H1 (cell line): Measurements from ENCODE around the gene CLCNKB. TPM values are rescaled to one million over a fixed set of nuclear protein-coding genes. Genes with fewer than 3 reads are reported as not detected.
"Not testable (repeated sequence)": the region's sequence is repeated elsewhere in the genome, so short reads cannot be mapped to it uniquely, and the experiment has no call there.

Experiments
- CTCF ChIA-PET: fragments of 300-600 bp; sonication (Branson Sonifier 250); formaldehyde crosslinking; loops from one replicate; lab custom pipeline; 2021; ENCODE audit not compliant: partially characterized antibody; lab: Charles Lee
- POLR2A ChIA-PET: fragments of 300-600 bp; sonication (Branson Sonifier 250); formaldehyde crosslinking; loops from one replicate; lab custom pipeline; 2021; ENCODE audit warnings: inconsistent platforms; ENCODE audit not compliant: partially characterized antibody; lab: Charles Lee
- DNase-seq, 2 experiments: peaks; one replicate each; pipeline versions ENCODE4 v3.0.0 to v3.0.0-alpha.2; 2010 to 2022; ENCODE audit warnings: low spot score in 2 of 2, low read depth in 1 of 2, mixed read lengths in 1 of 2
- FAIRE-seq: peaks from 2 replicates; lab custom pipeline; 2011; peaks lifted over from hg19 to GRCh38; lab: Jason Lieb, UNC
- H2AFZ ChIP-seq: 2 replicates; pipeline ENCODE4 v1.8.1; 2012; ENCODE audit warnings: low read length, inconsistent platforms
- H2AK5ac ChIP-seq: 2 replicates; pipeline ENCODE4 v1.6.1; 2013; ENCODE audit warnings: low read depth, low read length
- H2BK120ac ChIP-seq: replicated peaks from 2 replicates; pipeline ENCODE3; 2013; ENCODE audit warnings: low read depth, low read length, inconsistent platforms
- H2BK12ac ChIP-seq: 2 replicates; pipeline ENCODE4 v1.6.1; 2013; ENCODE audit warnings: low read depth, low read length
- H2BK15ac ChIP-seq: 2 replicates; pipeline ENCODE4 v1.6.1; 2013; ENCODE audit warnings: low read length
- H2BK20ac ChIP-seq: 2 replicates; pipeline ENCODE4 v1.6.1; 2013; ENCODE audit warnings: low read length
- H2BK5ac ChIP-seq: 2 replicates; pipeline ENCODE4 v1.6.1; 2013; ENCODE audit warnings: low read depth, low read length
- H3K14ac ChIP-seq: 2 replicates; pipeline ENCODE4 v1.6.1; 2013; ENCODE audit warnings: inconsistent platforms; ENCODE audit not compliant: insufficient read length
- H3K18ac ChIP-seq: 2 replicates; pipeline ENCODE4 v1.6.1; 2013; ENCODE audit warnings: low read length; ENCODE audit errors: extremely low read depth
- H3K23ac ChIP-seq: 2 replicates; pipeline ENCODE4 v1.6.1; 2013; ENCODE audit warnings: inconsistent platforms; ENCODE audit not compliant: insufficient read length
- H3K23me2 ChIP-seq: 2 replicates; pipeline ENCODE4 v1.6.1; 2013; ENCODE audit warnings: low read depth, low read length
- H3K27ac ChIP-seq: 2 replicates; pipeline ENCODE4 v1.6.1; 2011; ENCODE audit warnings: low read depth, low read length, inconsistent platforms
- H3K27me3 ChIP-seq, 4 experiments: replicated peaks in 1 of 4; 1 replicate in 1 of 4; 2 replicates in 3 of 4; pipeline versions ENCODE4 v1.6.1 to v1.8.1; 2011 to 2013; ENCODE audit warnings: low read length in 3 of 4, mild to moderate bottlenecking in 3 of 4, inconsistent platforms in 2 of 4, mixed read lengths in 2 of 4, moderate library complexity in 1 of 4; ENCODE audit not compliant: control insufficient read depth in 3 of 4, insufficient read depth in 3 of 4; ENCODE audit errors: extremely low read depth in 1 of 4
- H3K36me3 ChIP-seq, 4 experiments: 2 replicates each; pipeline versions ENCODE4 v1.6.1 to v1.8.1; 2011 to 2013; ENCODE audit warnings: mild to moderate bottlenecking in 4 of 4, low read length in 3 of 4, moderate library complexity in 2 of 4, control low read depth in 1 of 4, inconsistent platforms in 1 of 4; ENCODE audit not compliant: insufficient read depth in 4 of 4, control insufficient read depth in 2 of 4
- H3K4ac ChIP-seq: replicated peaks from 2 replicates; pipeline ENCODE3; 2013; ENCODE audit warnings: low read length, low read depth, mixed read lengths, inconsistent platforms; ENCODE audit not compliant: insufficient read length
- H3K4me1 ChIP-seq, 4 experiments: replicated peaks in 1 of 4; 1 replicate in 1 of 4; 2 replicates in 3 of 4; pipeline versions ENCODE4 v1.6.1 to v1.8.1; 2011 to 2013; ENCODE audit warnings: low read length in 3 of 4, inconsistent platforms in 2 of 4, mixed read lengths in 1 of 4; ENCODE audit not compliant: insufficient read depth in 4 of 4, control insufficient read depth in 3 of 4
- H3K4me2 ChIP-seq, 2 experiments: 2 replicates each; pipeline versions ENCODE4 v1.6.1 to v1.8.1; 2011 to 2013; ENCODE audit warnings: low read depth in 2 of 2, low read length in 2 of 2, control low read depth in 1 of 2, inconsistent platforms in 1 of 2, mild to moderate bottlenecking in 1 of 2; ENCODE audit not compliant: insufficient read depth in 1 of 2
- H3K4me3 ChIP-seq, 4 experiments: fragments of 200-600, 300-600 bp in 1 of 4; sonication (generic), shearing (Covaris generic), sonication (Bioruptor Twin) in 1 of 4; 2 replicates each; pipeline versions ENCODE4 v1.5.1 to v1.8.1; 2011 to 2016; ENCODE audit warnings: low read length in 4 of 4, low read depth in 3 of 4, control low read depth in 2 of 4, inconsistent platforms in 2 of 4, mild to moderate bottlenecking in 2 of 4, mixed read lengths in 1 of 4, moderate library complexity in 1 of 4; ENCODE audit not compliant: insufficient read depth in 2 of 4; ENCODE audit errors: extremely low read depth in 1 of 4
- H3K56ac ChIP-seq: replicated peaks from 2 replicates; pipeline ENCODE3; 2013; ENCODE audit warnings: low read depth, mild to moderate bottlenecking, mixed read lengths, low read length, inconsistent platforms; ENCODE audit not compliant: insufficient read length
- H3K79me1 ChIP-seq: 2 replicates; pipeline ENCODE4 v1.6.1; 2013; ENCODE audit warnings: low read depth, low read length, control low read depth
- H3K79me2 ChIP-seq, 2 experiments: 2 replicates each; pipeline versions ENCODE4 v1.6.1 to v1.8.1; 2012 to 2013; ENCODE audit warnings: low read length in 2 of 2, mild to moderate bottlenecking in 2 of 2, inconsistent platforms in 1 of 2; ENCODE audit not compliant: insufficient read depth in 2 of 2, control insufficient read depth in 1 of 2
- H3K9ac ChIP-seq, 4 experiments: replicated peaks in 1 of 4; 1 replicate in 1 of 4; 2 replicates in 3 of 4; pipeline versions ENCODE4 v1.6.1 to v1.8.1; 2011 to 2013; ENCODE audit warnings: low read depth in 3 of 4, low read length in 3 of 4, control low read depth in 2 of 4, mild to moderate bottlenecking in 2 of 4, moderate library complexity in 2 of 4, inconsistent platforms in 1 of 4; ENCODE audit errors: extremely low read depth in 1 of 4
- H3K9me3 ChIP-seq, 2 experiments: 2 replicates each; pipeline versions ENCODE4 v1.6.1 to v1.8.1; 2012 to 2013; ENCODE audit warnings: mild to moderate bottlenecking in 2 of 2, moderate library complexity in 2 of 2, control low read depth in 1 of 2, inconsistent platforms in 1 of 2, low read depth in 1 of 2, low read length in 1 of 2, mixed read lengths in 1 of 2; ENCODE audit not compliant: insufficient read depth in 2 of 2
- H4K20me1 ChIP-seq, 2 experiments: replicated peaks in 1 of 2; 2 replicates each; pipeline versions ENCODE3 to v1.8.1; 2011 to 2013; ENCODE audit warnings: inconsistent platforms in 2 of 2, low read length in 2 of 2, mild to moderate bottlenecking in 1 of 2; ENCODE audit not compliant: insufficient read depth in 2 of 2, control insufficient read depth in 1 of 2
- H4K5ac ChIP-seq: 2 replicates; pipeline ENCODE4 v1.6.1; 2013; ENCODE audit warnings: low read length, low read depth, mixed read lengths, inconsistent platforms; ENCODE audit not compliant: insufficient read length
- H4K8ac ChIP-seq: 2 replicates; pipeline ENCODE4 v1.8.0; 2013; ENCODE audit warnings: mild to moderate bottlenecking, moderate library complexity, low read length, inconsistent platforms; ENCODE audit not compliant: insufficient read depth; ENCODE audit errors: extremely low read depth
- H4K91ac ChIP-seq: replicated peaks from 2 replicates; pipeline ENCODE3; 2013; ENCODE audit warnings: low read length, mixed read lengths, inconsistent platforms; ENCODE audit not compliant: insufficient read length
- WGBS, 2 experiments: shearing (Covaris generic) in 1 of 2; methylation state at CpG; one replicate each; pipeline versions ENCODE4 v1.1.6 to v1.1.7; 2013 to 2015; ENCODE audit warnings: low lambda C conversion rate in 2 of 2, mixed read lengths in 2 of 2, inconsistent platforms in 1 of 2, low coverage in 1 of 2, missing lambda C conversion rate in 1 of 2; ENCODE audit not compliant: insufficient replicate concordance in 2 of 2, insufficient coverage in 1 of 2, insufficient read length in 1 of 2; ENCODE audit errors: extremely low coverage in 1 of 2, missing lambda C conversion rate in 1 of 2; 5-methylcytosine and 5-hydroxymethylcytosine counted together
- polyA plus RNA-seq, 7 experiments: library from polyadenylated mRNA; depleted of rRNA in 3 of 7; stranded (reverse) in 5 of 7; unstranded in 2 of 7; fragments of >200 nt in 5 of 7; fragments of 200-250 nt in 2 of 7; gene quantifications; 1 replicate in 5 of 7; 2 replicates in 1 of 7; 4 replicates in 1 of 7; pipeline versions ENCODE4 v1.2.1 to v1.2.3, GENCODE V29; 2011 to 2013; ENCODE audit warnings: missing spikeins in 2 of 7, mixed read lengths in 2 of 7
- total RNA-seq: library from RNA; stranded (reverse); fragmentation: NEBNext Ultra II Directional; extraction: Animal tissue kit (Norgen Biotek cat#: 25700); gene quantifications from 2 replicates; pipeline ENCODE4 v1.2.1, GENCODE V29; 2021

The CLCNKB gene
- total and polyA plus RNA-seq, 2 of the 8 experiments (the other 6 are each of a cell fraction or from before 2014, with no cell fraction given), result 1.2 to 3.5 TPM

DNA sequence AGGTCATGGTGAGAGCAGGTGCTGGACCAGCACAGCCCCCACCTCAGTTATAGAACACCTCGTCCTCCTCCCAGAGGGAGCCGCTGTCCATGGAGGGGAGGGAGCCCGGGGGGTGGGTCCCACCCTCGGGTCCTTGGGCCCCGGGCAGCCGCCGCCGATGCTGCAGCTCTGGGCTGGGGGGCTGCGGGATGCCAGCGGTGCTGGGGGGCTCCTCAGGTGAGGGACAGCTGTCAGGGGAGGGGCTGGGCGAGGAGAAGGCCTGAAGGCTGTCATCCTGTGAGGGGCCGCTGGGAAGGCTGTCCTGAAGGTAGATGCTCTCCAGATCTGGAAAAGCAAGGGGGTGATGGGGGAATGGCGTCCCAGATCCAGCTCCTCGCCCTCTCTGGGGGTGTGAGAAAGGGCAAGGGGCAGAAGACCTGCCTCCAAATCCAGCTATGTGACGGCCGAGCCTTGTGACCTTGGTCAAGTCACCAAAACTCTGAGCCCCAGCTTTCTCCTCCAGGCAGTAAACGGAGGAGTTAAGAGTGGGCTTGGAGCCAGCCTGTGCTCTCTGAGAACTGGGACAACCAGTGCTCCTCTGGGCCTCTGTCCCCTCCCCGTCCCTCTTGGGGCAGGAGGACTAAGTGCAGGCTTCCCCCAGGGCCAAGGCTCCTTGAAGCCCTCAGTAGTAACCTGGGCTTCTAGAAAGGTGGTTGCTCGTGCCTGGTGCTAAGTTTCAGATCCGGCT, 15.0 kb downstream of the CLCNKB start:
- not testable (repeated sequence) for H3K9ac ChIP-seq, H3K27ac ChIP-seq, H3K4me2 ChIP-seq, H3K23ac ChIP-seq, H3K18ac ChIP-seq, H3K4ac ChIP-seq, H2BK120ac ChIP-seq, H2BK15ac ChIP-seq, H4K8ac ChIP-seq, H3K23me2 ChIP-seq, H2BK5ac ChIP-seq, H3K27me3 ChIP-seq, H2BK20ac ChIP-seq, H3K14ac ChIP-seq, H2BK12ac ChIP-seq, H2AFZ ChIP-seq, H3K4me1 ChIP-seq, H3K79me1 ChIP-seq, FAIRE-seq, DNase-seq, H4K91ac ChIP-seq, H2AK5ac ChIP-seq, H3K36me3 ChIP-seq, H3K79me2 ChIP-seq, H3K9me3 ChIP-seq, H4K5ac ChIP-seq, H3K4me3 ChIP-seq, H3K56ac ChIP-seq, H4K20me1 ChIP-seq
- 81% methylated on average over 5 of the region's 20 CpGs; no CpG with 5 or more reads in 1 of the 2 experiments for WGBS, 2 experiments
- ChIA-PET POLR2A (interaction anchor here (0.7 to 0.8 kb wide), 2 partner anchors 12 kb away, joined by 3 to 4 read pairs; no protein-coding TSS in a partner anchor), CTCF (interaction anchor here (0.6 to 1.2 kb wide), 2 partner anchors 25 to 49 kb away, joined by 3 read pairs; no protein-coding TSS in a partner anchor)
